Measurements from ENCODE around the gene TRIP13. TPM values are rescaled to one million over a fixed set of nuclear protein-coding genes. Genes with fewer than 3 reads are reported as not detected.

Gene TRIP13
- total and polyA plus RNA-seq, 2 of the 13 experiments (the other 11 are each of a cell fraction or from before 2014, with no cell fraction given) = 13.5 to 33.0 TPM

DNA sequence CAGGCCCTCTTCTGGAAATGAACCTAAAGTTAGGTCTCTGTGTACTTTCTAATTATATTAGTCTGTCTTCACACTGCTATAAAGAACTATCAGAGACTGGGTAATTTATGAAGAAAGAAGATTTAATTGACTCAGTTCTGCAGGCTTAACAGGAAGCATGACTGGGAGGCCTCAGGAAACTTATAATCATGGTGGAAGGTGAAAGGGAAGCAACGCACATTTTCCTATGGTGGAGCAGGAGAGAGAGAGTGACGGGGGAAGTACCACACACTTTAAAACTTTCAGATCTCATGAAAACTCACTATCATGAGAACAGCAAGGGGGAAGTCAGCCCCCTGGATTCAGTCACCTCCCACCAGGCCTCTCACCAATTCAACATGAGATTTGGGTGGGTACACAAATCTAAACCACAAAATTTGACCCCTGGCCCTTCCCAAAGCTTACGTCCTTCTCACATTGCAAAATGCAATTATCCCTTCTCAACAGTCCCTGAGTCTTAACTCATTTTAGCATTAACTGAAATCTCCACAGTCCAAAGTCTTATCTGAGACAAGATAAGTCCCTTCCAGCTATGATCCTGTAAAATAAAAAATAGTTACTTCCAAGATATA is 40.7 kb downstream of the TRIP13 start:
- no peak overlapping the region for H3K9ac ChIP-seq (ENCODE audit: insufficient read depth, low read depth, low read length)
- no peaks in the 10 kb centered on the region for H3K4me1 ChIP-seq (ENCODE audit: insufficient read depth, low read length)
- H3K4me2 ChIP-seq (ENCODE audit: low read depth, low read length) = no peak overlapping the region
- no peaks in the 10 kb centered on the region for H3K79me2 ChIP-seq (ENCODE audit: insufficient read depth, low read length)
- in situ Hi-C loops (cut with HindIII; ENCODE audit: extremely low pct_ligation_motif_present, low pct_unique_long_range_greater_than_20kb) = no loop called here
- H4K20me1 ChIP-seq (ENCODE audit: insufficient read depth, low read length) = no peaks in the 10 kb centered on the region
- H3K27me3 ChIP-seq (ENCODE audit: control insufficient read depth in 1 of 2, insufficient read depth in 2 of 2, low read length in 2 of 2) = peaks cover 2 to 26% of the 10 kb centered on the region in 2 experiments
- no peaks in the 10 kb centered on the region for H3K36me3 ChIP-seq (replicated peaks in 1 of 2; ENCODE audit: control insufficient read depth in 1 of 2, insufficient read depth in 2 of 2, low read length in 2 of 2)
- H3K9me3 ChIP-seq (ENCODE audit: low read length) = no peaks in the 10 kb centered on the region
- FAIRE-seq (no peak), ATAC-seq (no peak), DNase-seq (ENCODE audit: low spot score) (no peak)
- H2AFZ ChIP-seq (ENCODE audit: low read length) = no peak overlapping the region
- BruUV-seq (replicated peaks) = no TSS peak
- CTCF ChIA-PET (ENCODE audit: low intra/inter-chr PET ratio, low total read pairs) = no interaction called here
- no peak overlapping the region for H3K4me3 ChIP-seq (replicated peaks in 1 of 3; ENCODE audit: insufficient read depth in 1 of 3, low read depth in 2 of 3, low read length in 3 of 3)
- POLR2A ChIA-PET = no interaction called here
- TF ChIP-seq ZNF136 (CRISPR knock-in tag; IDR thresholded peaks at IDR 0.05; ENCODE audit: low read depth) = no peak
- TF ChIP-seq MBD4 (IDR thresholded peaks at IDR 0.05; ENCODE audit: borderline replicate concordance, low read length) = no peak
- TF ChIP-seq, protein P1, sequence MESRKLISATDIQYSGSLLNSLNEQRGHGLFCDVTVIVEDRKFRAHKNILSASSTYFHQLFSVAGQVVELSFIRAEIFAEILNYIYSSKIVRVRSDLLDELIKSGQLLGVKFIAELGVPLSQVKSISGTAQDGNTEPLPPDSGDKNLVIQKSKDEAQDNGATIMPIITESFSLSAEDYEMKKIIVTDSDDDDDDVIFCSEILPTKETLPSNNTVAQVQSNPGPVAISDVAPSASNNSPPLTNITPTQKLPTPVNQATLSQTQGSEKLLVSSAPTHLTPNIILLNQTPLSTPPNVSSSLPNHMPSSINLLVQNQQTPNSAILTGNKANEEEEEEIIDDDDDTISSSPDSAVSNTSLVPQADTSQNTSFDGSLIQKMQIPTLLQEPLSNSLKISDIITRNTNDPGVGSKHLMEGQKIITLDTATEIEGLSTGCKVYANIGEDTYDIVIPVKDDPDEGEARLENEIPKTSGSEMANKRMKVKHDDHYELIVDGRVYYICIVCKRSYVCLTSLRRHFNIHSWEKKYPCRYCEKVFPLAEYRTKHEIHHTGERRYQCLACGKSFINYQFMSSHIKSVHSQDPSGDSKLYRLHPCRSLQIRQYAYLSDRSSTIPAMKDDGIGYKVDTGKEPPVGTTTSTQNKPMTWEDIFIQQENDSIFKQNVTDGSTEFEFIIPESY (CRISPR knock-in tag; IDR thresholded peaks at IDR 0.05) = no peak
- TF ChIP-seq ZNF737 (CRISPR knock-in tag; IDR thresholded peaks at IDR 0.05; ENCODE audit: borderline replicate concordance) = no peak
- no peak for TF ChIP-seq SMYD3 (CRISPR knock-in tag; IDR thresholded peaks at IDR 0.05)
- TF ChIP-seq, protein P2, sequence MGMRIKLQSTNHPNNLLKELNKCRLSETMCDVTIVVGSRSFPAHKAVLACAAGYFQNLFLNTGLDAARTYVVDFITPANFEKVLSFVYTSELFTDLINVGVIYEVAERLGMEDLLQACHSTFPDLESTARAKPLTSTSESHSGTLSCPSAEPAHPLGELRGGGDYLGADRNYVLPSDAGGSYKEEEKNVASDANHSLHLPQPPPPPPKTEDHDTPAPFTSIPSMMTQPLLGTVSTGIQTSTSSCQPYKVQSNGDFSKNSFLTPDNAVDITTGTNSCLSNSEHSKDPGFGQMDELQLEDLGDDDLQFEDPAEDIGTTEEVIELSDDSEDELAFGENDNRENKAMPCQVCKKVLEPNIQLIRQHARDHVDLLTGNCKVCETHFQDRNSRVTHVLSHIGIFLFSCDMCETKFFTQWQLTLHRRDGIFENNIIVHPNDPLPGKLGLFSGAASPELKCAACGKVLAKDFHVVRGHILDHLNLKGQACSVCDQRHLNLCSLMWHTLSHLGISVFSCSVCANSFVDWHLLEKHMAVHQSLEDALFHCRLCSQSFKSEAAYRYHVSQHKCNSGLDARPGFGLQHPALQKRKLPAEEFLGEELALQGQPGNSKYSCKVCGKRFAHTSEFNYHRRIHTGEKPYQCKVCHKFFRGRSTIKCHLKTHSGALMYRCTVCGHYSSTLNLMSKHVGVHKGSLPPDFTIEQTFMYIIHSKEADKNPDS (CRISPR knock-in tag; IDR thresholded peaks at IDR 0.05) = no peak
- TF ChIP-seq ZNF850 (CRISPR knock-in tag; conservative IDR thresholded peaks at IDR 0.05) = no peak
- TF ChIP-seq ZNF567 (CRISPR knock-in tag; IDR thresholded peaks at IDR 0.05; ENCODE audit: borderline replicate concordance) = no peak
- TF ChIP-seq ZNF691 (CRISPR knock-in tag; IDR thresholded peaks at IDR 0.05; ENCODE audit: borderline replicate concordance, low read depth) = no peak
- TF ChIP-seq, protein P3, sequence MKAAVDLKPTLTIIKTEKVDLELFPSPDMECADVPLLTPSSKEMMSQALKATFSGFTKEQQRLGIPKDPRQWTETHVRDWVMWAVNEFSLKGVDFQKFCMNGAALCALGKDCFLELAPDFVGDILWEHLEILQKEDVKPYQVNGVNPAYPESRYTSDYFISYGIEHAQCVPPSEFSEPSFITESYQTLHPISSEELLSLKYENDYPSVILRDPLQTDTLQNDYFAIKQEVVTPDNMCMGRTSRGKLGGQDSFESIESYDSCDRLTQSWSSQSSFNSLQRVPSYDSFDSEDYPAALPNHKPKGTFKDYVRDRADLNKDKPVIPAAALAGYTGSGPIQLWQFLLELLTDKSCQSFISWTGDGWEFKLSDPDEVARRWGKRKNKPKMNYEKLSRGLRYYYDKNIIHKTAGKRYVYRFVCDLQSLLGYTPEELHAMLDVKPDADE (CRISPR knock-in tag; IDR thresholded peaks at IDR 0.05) = no peak
- no peak for TF ChIP-seq CEBPG (CRISPR knock-in tag; IDR thresholded peaks at IDR 0.05)
- TF ChIP-seq NFIC (IDR thresholded peaks at IDR 0.05; ENCODE audit: low read length) = no peak
- TF ChIP-seq ELF4 (CRISPR knock-in tag; IDR thresholded peaks at IDR 0.05; ENCODE audit: borderline replicate concordance) = no peak
- no peak for TF ChIP-seq ZNF501 (CRISPR knock-in tag; IDR thresholded peaks at IDR 0.05)
- TF ChIP-seq PITX1 (CRISPR knock-in tag; IDR thresholded peaks at IDR 0.05) = no peak
- no peak overlapping the region for H3K27ac ChIP-seq (ENCODE audit: extremely low read length, insufficient read depth, low read length)
- WGBS (ENCODE audit: low lambda C conversion rate) = 53% methylated on average over 3 of the region's 3 CpGs
- intact Hi-C loops (cut with micrococcal nuclease; ENCODE audit: unreplicated experiment) = no loop called here

Data from HepG2 (cell line).